ENCODE data around the gene AKAIN1.

AKAIN1 gene

GRCh38 chr18:5159080-5159479 is 38.0 kb downstream of the AKAIN1 start:
- DNase-seq (ENCODE audit: low spot score), result no peak

GRCh38 chr18:5158587-5158986 is 38.5 kb downstream of the AKAIN1 start:
- no peak for DNase-seq (ENCODE audit: low spot score)

GRCh38 chr18:5158172-5158571 is 38.9 kb downstream of the AKAIN1 start:
- DNase-seq (ENCODE audit: low spot score), result no peak

- DNase-seq (ENCODE audit: low spot score), result no peak
Measured at GRCh38 chr18:5155907-5156287, 41.2 kb downstream of the AKAIN1 start.

- no peak for DNase-seq (ENCODE audit: low spot score)
Measured at GRCh38 chr18:5155218-5155906, 41.7 kb downstream of the AKAIN1 start.

GRCh38 chr18:5152343-5153020 is 44.6 kb downstream of the AKAIN1 start:
- no peak for DNase-seq (ENCODE audit: low spot score)

GRCh38 chr18:5150894-5151293 is 46.2 kb downstream of the AKAIN1 start:
- no peak for DNase-seq (ENCODE audit: low spot score)

GRCh38 chr18:5146093-5146492 is 51.0 kb downstream of the AKAIN1 start:
- no peak for DNase-seq (ENCODE audit: low spot score)

- DNase-seq (ENCODE audit: low spot score), result no peak
Measured at GRCh38 chr18:5145168-5145825, 51.8 kb downstream of the AKAIN1 start.

- DNase-seq (ENCODE audit: low spot score), result peak; percentile 53
Measured at GRCh38 chr18:5144629-5145028, 52.4 kb downstream of the AKAIN1 start.

- no peak for DNase-seq (ENCODE audit: low spot score)
Measured at GRCh38 chr18:5142859-5143258, 54.2 kb downstream of the AKAIN1 start.

- no peak for DNase-seq (ENCODE audit: low spot score)
Measured at GRCh38 chr18:5142131-5142530, 54.9 kb downstream of the AKAIN1 start.

GRCh38 chr18:5137261-5137660 is 59.8 kb downstream of the AKAIN1 start:
- no peak for DNase-seq (ENCODE audit: low spot score)

- no peak for DNase-seq (ENCODE audit: low spot score)
Measured at GRCh38 chr18:5132987-5133386, 64.1 kb downstream of the AKAIN1 start.

GRCh38 chr18:5122272-5122671 is 74.8 kb downstream of the AKAIN1 start:
- DNase-seq (ENCODE audit: low spot score), result no peak

GRCh38 chr18:5110266-5110665 is 86.8 kb downstream of the AKAIN1 start:
- no peak for DNase-seq (ENCODE audit: low spot score)

GRCh38 chr18:5107988-5108387 is 89.1 kb downstream of the AKAIN1 start:
- peak; percentile 37 for DNase-seq (ENCODE audit: low spot score)

GRCh38 chr18:5106730-5107129 is 90.3 kb downstream of the AKAIN1 start:
- peak; percentile 26 for DNase-seq (ENCODE audit: low spot score)

GRCh38 chr18:5104246-5104645 is 92.8 kb downstream of the AKAIN1 start:
- no peak for DNase-seq (ENCODE audit: low spot score)

GRCh38 chr18:5103693-5104092 is 93.4 kb downstream of the AKAIN1 start:
- DNase-seq (ENCODE audit: low spot score), result no peak

- no peak for DNase-seq (ENCODE audit: low spot score)
Measured at GRCh38 chr18:5103286-5103685, 93.8 kb downstream of the AKAIN1 start.

GRCh38 chr18:5097116-5097703 is 99.8 kb downstream of the AKAIN1 start:
- no peak for DNase-seq (ENCODE audit: low spot score)

GRCh38 chr18:5095239-5095638 is 101.8 kb downstream of the AKAIN1 start:
- no peak for DNase-seq (ENCODE audit: low spot score)

All from RKO (cell line).